Calu3 (cell line): ENCODE data around the gene ESF1. TPM values are rescaled to one million over a fixed set of nuclear protein-coding genes. Genes with fewer than 3 reads are reported as not detected.

Experiments
- BruUV-seq: library from RNA; stranded (reverse); fragments of 400-500 nt; replicated peaks from 2 replicates; lab custom pipeline; 2021; lab: Mats Ljungman, UMichigan
- CTCF ChIA-PET: fragments of 300-600 bp; sonication (Branson Sonifier 250); formaldehyde crosslinking; loops from one replicate; lab custom pipeline; 2022; ENCODE audit warnings: antibody characterized with exemption; lab: Charles Lee
- DNase-seq: peaks from one replicate; pipeline ENCODE4 v3.0.0; 2022
- H3K27ac Mint-ChIP-seq: one replicate; pipeline ENCODE4 v1.8.0; 2022; ENCODE audit warnings: mixed read lengths; ENCODE audit not compliant: unreplicated experiment
- H3K27me3 Mint-ChIP-seq: one replicate; pipeline ENCODE4 v1.8.0; 2022; ENCODE audit warnings: mixed read lengths; ENCODE audit not compliant: unreplicated experiment
- H3K36me3 Mint-ChIP-seq: one replicate; pipeline ENCODE4 v1.8.0; 2022; ENCODE audit warnings: mild to moderate bottlenecking, moderate library complexity, mixed read lengths; ENCODE audit not compliant: insufficient read depth, unreplicated experiment
- H3K4me1 Mint-ChIP-seq: one replicate; pipeline ENCODE4 v1.8.0; 2022; ENCODE audit warnings: mild to moderate bottlenecking, low read depth, mixed read lengths; ENCODE audit not compliant: unreplicated experiment
- H3K4me3 Mint-ChIP-seq: one replicate; pipeline ENCODE4 v1.8.0; 2022; ENCODE audit warnings: mild to moderate bottlenecking, low read depth, moderate library complexity, mixed read lengths; ENCODE audit not compliant: unreplicated experiment
- H3K9me3 Mint-ChIP-seq: one replicate; pipeline ENCODE4 v1.8.0; 2022; ENCODE audit warnings: low read depth, mixed read lengths; ENCODE audit not compliant: unreplicated experiment
- intact Hi-C: fragments of 100-400 bp; cut with micrococcal nuclease; formaldehyde crosslinking; loops from one replicate; pipeline ENCODE4 v1.10.0; 2022; ENCODE audit not compliant: unreplicated experiment
- total RNA-seq: library from RNA; stranded (reverse); gene quantifications from 2 replicates; pipeline ENCODE4 v1.2.3, GENCODE V29; 2022
- TF ChIP-seq, protein P1 (sequence below): fragments of 200-600 bp; IDR thresholded peaks from one replicate; pipeline ENCODE4 v1.8.0; 2022; ENCODE audit warnings: antibody characterized with exemption; ENCODE audit not compliant: unreplicated experiment

ESF1 gene
- total RNA-seq, 1 experiment from 2014 or later: 14.7 TPM

DNA sequence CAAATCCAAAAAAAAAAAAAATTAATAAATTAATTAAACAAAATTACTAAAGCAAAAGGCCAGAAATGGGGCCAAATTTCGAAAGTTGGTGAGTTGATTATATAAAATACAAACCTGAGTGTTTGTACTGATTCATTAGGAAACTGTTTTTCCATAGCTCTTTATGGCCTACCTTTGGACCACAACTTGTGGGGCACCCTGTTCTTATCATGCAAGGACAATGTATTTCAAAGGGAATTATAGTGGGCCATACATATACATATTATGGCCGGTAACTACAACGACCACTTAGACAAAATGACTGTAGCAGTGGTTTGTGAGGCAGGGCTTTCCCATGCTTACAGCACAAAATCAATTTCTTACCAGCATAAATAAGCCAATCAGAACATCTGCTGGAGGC is 69.5 kb downstream of the ESF1 start:
- no peak for DNase-seq
- H3K4me3 Mint-ChIP-seq: no peak overlapping the region
- no peaks in the 10 kb centered on the region for H3K4me1 Mint-ChIP-seq
- H3K36me3 Mint-ChIP-seq: peaks cover 8% of the 10 kb centered on the region
- H3K9me3 Mint-ChIP-seq: no peaks in the 10 kb centered on the region
- CTCF ChIA-PET: no interaction called here
- TF ChIP-seq, protein P1, sequence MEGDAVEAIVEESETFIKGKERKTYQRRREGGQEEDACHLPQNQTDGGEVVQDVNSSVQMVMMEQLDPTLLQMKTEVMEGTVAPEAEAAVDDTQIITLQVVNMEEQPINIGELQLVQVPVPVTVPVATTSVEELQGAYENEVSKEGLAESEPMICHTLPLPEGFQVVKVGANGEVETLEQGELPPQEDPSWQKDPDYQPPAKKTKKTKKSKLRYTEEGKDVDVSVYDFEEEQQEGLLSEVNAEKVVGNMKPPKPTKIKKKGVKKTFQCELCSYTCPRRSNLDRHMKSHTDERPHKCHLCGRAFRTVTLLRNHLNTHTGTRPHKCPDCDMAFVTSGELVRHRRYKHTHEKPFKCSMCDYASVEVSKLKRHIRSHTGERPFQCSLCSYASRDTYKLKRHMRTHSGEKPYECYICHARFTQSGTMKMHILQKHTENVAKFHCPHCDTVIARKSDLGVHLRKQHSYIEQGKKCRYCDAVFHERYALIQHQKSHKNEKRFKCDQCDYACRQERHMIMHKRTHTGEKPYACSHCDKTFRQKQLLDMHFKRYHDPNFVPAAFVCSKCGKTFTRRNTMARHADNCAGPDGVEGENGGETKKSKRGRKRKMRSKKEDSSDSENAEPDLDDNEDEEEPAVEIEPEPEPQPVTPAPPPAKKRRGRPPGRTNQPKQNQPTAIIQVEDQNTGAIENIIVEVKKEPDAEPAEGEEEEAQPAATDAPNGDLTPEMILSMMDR: no peak
- H3K27me3 Mint-ChIP-seq: no peaks in the 10 kb centered on the region
- intact Hi-C loops: no loop called here
- no peak overlapping the region for H3K27ac Mint-ChIP-seq
- BruUV-seq: no TSS peak

DNA sequence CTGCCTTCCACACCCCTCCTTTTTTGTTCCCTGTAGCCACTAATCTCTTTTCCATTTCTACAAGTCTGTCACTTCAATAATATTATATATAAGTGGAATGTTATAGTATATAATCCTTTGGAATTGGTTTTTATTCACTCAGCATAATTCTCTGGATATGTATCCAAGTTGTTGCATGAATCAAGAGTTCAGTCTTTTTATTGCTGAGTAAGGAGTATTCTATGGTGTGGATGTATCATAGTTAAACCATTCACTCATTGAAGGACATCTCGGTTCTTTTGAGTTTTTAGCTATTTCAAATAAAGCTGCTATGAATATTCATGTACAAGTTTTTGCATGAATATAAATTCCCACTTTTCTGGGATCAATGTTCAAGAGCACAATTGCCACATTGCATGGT is 76.5 kb downstream of the ESF1 start:
- TF ChIP-seq, protein P1: no peak
- Mint-ChIP-seq H3K27ac (no peak overlapping the region), H3K9me3 (no peaks in the 10 kb centered on the region), H3K4me1 (no peaks in the 10 kb centered on the region), H3K4me3 (no peak overlapping the region), H3K36me3 (no peaks in the 10 kb centered on the region), H3K27me3 (no peaks in the 10 kb centered on the region)
- intact Hi-C loops: no loop called here
- no TSS peak for BruUV-seq
- DNase-seq: no peak
- CTCF ChIA-PET: no interaction called here

DNA sequence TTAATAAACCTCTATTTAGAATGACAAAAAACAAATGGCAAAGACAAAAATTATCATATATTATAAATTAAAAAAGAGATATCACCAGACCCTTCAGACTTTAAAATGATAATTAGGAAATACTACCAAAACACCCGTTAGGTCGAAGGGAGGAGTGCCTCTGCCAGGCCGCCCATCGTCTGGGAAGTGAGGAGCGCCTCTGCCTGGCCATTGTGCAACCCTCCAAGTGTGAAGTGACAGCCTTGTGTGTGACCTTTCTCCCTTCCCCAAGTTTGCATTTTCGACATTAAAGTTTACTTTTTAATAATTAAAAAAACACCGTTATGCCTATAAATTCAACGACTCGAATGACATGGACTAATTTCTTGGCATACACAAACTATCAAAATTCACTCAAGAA is 81.5 kb downstream of the ESF1 start:
- TF ChIP-seq, protein P1: no peak
- Mint-ChIP-seq H3K27ac (no peak overlapping the region), H3K4me3 (no peak overlapping the region), H3K36me3 (no peaks in the 10 kb centered on the region), H3K27me3 (no peaks in the 10 kb centered on the region), H3K9me3 (no peaks in the 10 kb centered on the region), H3K4me1 (no peaks in the 10 kb centered on the region)
- no TSS peak for BruUV-seq
- CTCF ChIA-PET: no interaction called here
- DNase-seq: no peak
- intact Hi-C loops: no loop called here

DNA sequence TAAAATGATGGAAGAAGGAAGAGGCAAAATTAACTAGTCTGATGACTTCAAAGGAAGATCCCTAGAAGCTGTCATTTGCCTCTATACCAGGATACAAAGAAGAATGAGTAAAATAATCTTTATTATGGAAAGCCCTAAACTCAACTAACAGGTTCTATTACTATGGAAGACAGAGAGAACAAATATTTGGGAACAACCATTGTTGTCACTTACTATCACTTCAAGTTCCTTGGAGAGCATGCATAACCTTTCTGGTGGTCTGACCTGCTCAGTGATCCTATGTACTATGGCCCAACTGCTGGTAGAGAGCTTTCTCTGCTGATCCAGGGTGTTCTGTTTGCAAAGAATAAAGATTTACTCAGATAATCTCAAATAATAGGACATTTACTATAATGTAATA is 83.2 kb downstream of the ESF1 start:
- Mint-ChIP-seq H3K36me3 (no peaks in the 10 kb centered on the region), H3K4me1 (no peaks in the 10 kb centered on the region), H3K27me3 (no peaks in the 10 kb centered on the region), H3K4me3 (no peak overlapping the region), H3K9me3 (no peaks in the 10 kb centered on the region), H3K27ac (no peak overlapping the region)
- BruUV-seq: no TSS peak
- no peak for DNase-seq
- intact Hi-C loops: no loop called here
- CTCF ChIA-PET: no interaction called here
- TF ChIP-seq, protein P1: no peak
